Cerebellar cortex (tissue), 1 donor: ENCODE results near the gene PPM1A.
A peak's percentile ranks its signal among the peaks of the same experiment; 100 is the strongest.

ENCODE experiments used
- DNase-seq: peaks from one replicate; pipeline ENCODE4 v3.0.0-alpha.2; 2015; ENCODE audit warnings: low spot score

PPM1A gene

GRCh38 chr14:60323199-60323896 lies 74.3 kb downstream of the PPM1A start:
- DNase-seq: no peak

- no peak for DNase-seq
Measured at GRCh38 chr14:60324837-60325236, 75.8 kb downstream of the PPM1A start.

- no peak for DNase-seq
Measured at GRCh38 chr14:60326274-60326673, 77.3 kb downstream of the PPM1A start.

- peak; percentile 18 for DNase-seq
Measured at GRCh38 chr14:60327447-60328331, 78.7 kb downstream of the PPM1A start.

- DNase-seq: no peak
Measured at GRCh38 chr14:60328583-60328982, 79.6 kb downstream of the PPM1A start.

GRCh38 chr14:60329274-60329673 lies 80.3 kb downstream of the PPM1A start:
- DNase-seq: no peak

- DNase-seq: peak; percentile 49
Measured at GRCh38 chr14:60331201-60332045, 82.4 kb downstream of the PPM1A start.

GRCh38 chr14:60332046-60332399 lies 83.0 kb downstream of the PPM1A start:
- no peak for DNase-seq

- DNase-seq: no peak
Measured at GRCh38 chr14:60332869-60333268, 83.8 kb downstream of the PPM1A start.

GRCh38 chr14:60339571-60339970 lies 90.5 kb downstream of the PPM1A start:
- no peak for DNase-seq

- no peak for DNase-seq
Measured at GRCh38 chr14:60343571-60344071, 94.6 kb downstream of the PPM1A start.

- DNase-seq: no peak
Measured at GRCh38 chr14:60344751-60345150, 95.7 kb downstream of the PPM1A start.

GRCh38 chr14:60346706-60347105 lies 97.7 kb downstream of the PPM1A start:
- no peak for DNase-seq

- DNase-seq: no peak
Measured at GRCh38 chr14:60348211-60348610, 99.2 kb downstream of the PPM1A start.
